Fibroblast of lung (primary cell): ENCODE data around the gene LRIT1.

Experiments
- EZH2 ChIP-seq: IDR thresholded peaks from 2 replicates; pipeline ENCODE4 v1.5.1; 2012; ENCODE audit warnings: low read length, control low read depth, mild to moderate bottlenecking; ENCODE audit errors: missing control alignments
- TF ChIP-seq, protein P1 (sequence below), 2 donors: IDR thresholded peaks in 1 of 2; conservative IDR thresholded peaks in 1 of 2; 1 replicate in 1 of 2; 2 replicates in 1 of 2; pipeline ENCODE4 v1.5.1; 2011 to 2012; ENCODE audit warnings: low read length in 2 of 2, control low read depth in 1 of 2, inconsistent platforms in 1 of 2, low read depth in 1 of 2, mild to moderate bottlenecking in 1 of 2

DNA sequence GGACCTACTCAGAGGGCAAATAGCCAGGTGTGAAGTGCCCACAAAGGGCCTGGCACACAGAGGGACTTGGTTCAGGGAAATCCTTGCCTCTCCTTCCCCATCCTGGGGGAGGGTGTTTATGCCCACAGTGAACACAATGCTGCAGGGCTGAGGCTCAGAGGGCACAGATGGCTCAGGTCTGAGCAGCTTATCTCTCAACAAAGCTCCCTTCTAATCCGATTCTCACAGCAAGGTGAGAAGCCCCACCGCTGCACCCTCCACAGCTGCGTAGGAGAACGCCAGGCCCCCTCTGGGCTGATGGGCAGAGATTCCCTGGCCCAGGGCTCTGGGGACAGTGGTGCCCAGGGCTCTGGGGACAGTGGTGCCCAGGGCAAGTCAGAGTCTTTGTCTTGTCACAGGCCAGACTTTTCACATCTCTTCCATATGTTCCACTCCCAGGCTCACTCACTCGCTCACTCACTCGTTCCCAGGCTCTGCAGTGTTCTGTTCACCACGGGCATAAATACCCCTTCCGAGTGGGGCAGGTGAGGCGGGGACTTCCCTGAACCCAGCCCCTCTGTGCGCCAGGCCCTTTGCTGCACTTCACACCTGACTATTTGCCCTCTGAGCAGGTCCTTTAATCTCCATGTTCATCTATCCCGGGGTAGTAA is 55.7 kb downstream of the LRIT1 start:
- TF ChIP-seq, protein P1, sequence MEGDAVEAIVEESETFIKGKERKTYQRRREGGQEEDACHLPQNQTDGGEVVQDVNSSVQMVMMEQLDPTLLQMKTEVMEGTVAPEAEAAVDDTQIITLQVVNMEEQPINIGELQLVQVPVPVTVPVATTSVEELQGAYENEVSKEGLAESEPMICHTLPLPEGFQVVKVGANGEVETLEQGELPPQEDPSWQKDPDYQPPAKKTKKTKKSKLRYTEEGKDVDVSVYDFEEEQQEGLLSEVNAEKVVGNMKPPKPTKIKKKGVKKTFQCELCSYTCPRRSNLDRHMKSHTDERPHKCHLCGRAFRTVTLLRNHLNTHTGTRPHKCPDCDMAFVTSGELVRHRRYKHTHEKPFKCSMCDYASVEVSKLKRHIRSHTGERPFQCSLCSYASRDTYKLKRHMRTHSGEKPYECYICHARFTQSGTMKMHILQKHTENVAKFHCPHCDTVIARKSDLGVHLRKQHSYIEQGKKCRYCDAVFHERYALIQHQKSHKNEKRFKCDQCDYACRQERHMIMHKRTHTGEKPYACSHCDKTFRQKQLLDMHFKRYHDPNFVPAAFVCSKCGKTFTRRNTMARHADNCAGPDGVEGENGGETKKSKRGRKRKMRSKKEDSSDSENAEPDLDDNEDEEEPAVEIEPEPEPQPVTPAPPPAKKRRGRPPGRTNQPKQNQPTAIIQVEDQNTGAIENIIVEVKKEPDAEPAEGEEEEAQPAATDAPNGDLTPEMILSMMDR (conservative IDR thresholded peaks at IDR 0.05 in 1 of 2, IDR thresholded peaks at IDR 0.05 in 1 of 2; ENCODE audit: low read depth in 1 of 2, low read length in 2 of 2) = no peak
- no peak for TF ChIP-seq EZH2
